H9 (cell line): ENCODE measurements around the gene CREG1. TPM values are rescaled to one million over a fixed set of nuclear protein-coding genes. Genes with fewer than 3 reads are reported as not detected.
A peak's percentile ranks its signal among the peaks of the same experiment; 100 is the strongest.

Source experiments
- DNase-seq: peaks from one replicate; pipeline ENCODE4 v3.0.0-alpha.2; 2017
- H2AFZ ChIP-seq: one replicate; pipeline ENCODE4 v1.6.1; 2013; ENCODE audit warnings: mild to moderate bottlenecking, low read length, control low read depth, moderate library complexity
- H2AK5ac ChIP-seq: 2 replicates; pipeline ENCODE4 v1.6.1; 2013; ENCODE audit warnings: low read length, control low read depth, mixed read lengths; ENCODE audit not compliant: insufficient read length
- H2BK120ac ChIP-seq: one replicate; pipeline ENCODE4 v1.6.1; 2013; ENCODE audit warnings: low read depth, mild to moderate bottlenecking, low read length, control low read depth, inconsistent platforms; ENCODE audit not compliant: poor library complexity, severe bottlenecking
- H2BK12ac ChIP-seq: 2 replicates; pipeline ENCODE4 v1.6.1; 2013; ENCODE audit warnings: low read length, control low read depth, mixed read lengths, low read depth; ENCODE audit not compliant: insufficient read length
- H2BK15ac ChIP-seq: 2 replicates; pipeline ENCODE4 v1.6.1; 2013; ENCODE audit warnings: low read depth, low read length, control low read depth
- H2BK20ac ChIP-seq: one replicate; pipeline ENCODE4 v1.6.1; 2013; ENCODE audit warnings: low read depth, mild to moderate bottlenecking, low read length, control low read depth, inconsistent platforms; ENCODE audit not compliant: poor library complexity, severe bottlenecking
- H2BK5ac ChIP-seq: 2 replicates; pipeline ENCODE4 v1.6.1; 2013; ENCODE audit warnings: low read length, control low read depth, mixed read lengths; ENCODE audit not compliant: insufficient read length
- H3K14ac ChIP-seq: 2 replicates; pipeline ENCODE4 v1.6.1; 2013; ENCODE audit warnings: low read length, control low read depth; ENCODE audit not compliant: insufficient read depth
- H3K18ac ChIP-seq: 2 replicates; pipeline ENCODE4 v1.6.1; 2013; ENCODE audit warnings: low read depth, mild to moderate bottlenecking, mixed read lengths, low read length, control low read depth; ENCODE audit not compliant: insufficient read length
- H3K23ac ChIP-seq: 2 replicates; pipeline ENCODE4 v1.6.1; 2013; ENCODE audit warnings: low read length, control low read depth, mixed read lengths, low read depth; ENCODE audit not compliant: insufficient read length
- H3K23me2 ChIP-seq: 2 replicates; pipeline ENCODE4 v1.6.1; 2013; ENCODE audit warnings: low read depth, mild to moderate bottlenecking, mixed read lengths, low read length, control low read depth; ENCODE audit not compliant: insufficient read length, poor library complexity, severe bottlenecking
- H3K27ac ChIP-seq: 2 replicates; pipeline ENCODE4 v1.5.1; 2013; ENCODE audit warnings: low read length, control low read depth, mixed read lengths, low read depth; ENCODE audit not compliant: insufficient read length
- H3K27me3 ChIP-seq: 2 replicates; pipeline ENCODE4 v1.6.1; 2013; ENCODE audit warnings: low read length, control low read depth, inconsistent platforms; ENCODE audit not compliant: insufficient read depth
- H3K4ac ChIP-seq: 2 replicates; pipeline ENCODE4 v1.6.1; 2013; ENCODE audit warnings: low read depth, mild to moderate bottlenecking, control low read depth, inconsistent platforms, low read length, moderate library complexity
- H3K4me1 ChIP-seq: 2 replicates; pipeline ENCODE4 v1.6.1; 2013; ENCODE audit warnings: low read length, control low read depth, inconsistent platforms; ENCODE audit not compliant: insufficient read depth
- H3K4me2 ChIP-seq: 2 replicates; pipeline ENCODE4 v1.6.1; 2013; ENCODE audit warnings: low read length, control low read depth, mixed read lengths; ENCODE audit not compliant: insufficient read length, insufficient read depth
- H3K56ac ChIP-seq: 2 replicates; pipeline ENCODE4 v1.6.1; 2013; ENCODE audit warnings: low read depth, mild to moderate bottlenecking, mixed read lengths, low read length, control low read depth; ENCODE audit not compliant: insufficient read length
- H3K79me1 ChIP-seq: 2 replicates; pipeline ENCODE4 v1.6.1; 2013; ENCODE audit warnings: low read depth, mild to moderate bottlenecking, moderate library complexity, low read length, control low read depth, inconsistent platforms; ENCODE audit not compliant: insufficient read depth, poor library complexity, severe bottlenecking
- H3K79me2 ChIP-seq: 2 replicates; pipeline ENCODE4 v1.6.1; 2013; ENCODE audit warnings: low read length, control low read depth, inconsistent platforms; ENCODE audit not compliant: insufficient read depth
- H3K9ac ChIP-seq: 2 replicates; pipeline ENCODE4 v1.6.1; 2013; ENCODE audit warnings: low read length, control low read depth, mixed read lengths; ENCODE audit not compliant: insufficient read length; ENCODE audit errors: extremely low read depth
- H3K9me3 ChIP-seq: one replicate; pipeline ENCODE4 v1.6.1; 2013; ENCODE audit warnings: low read depth, low read length, inconsistent platforms; ENCODE audit not compliant: control insufficient read depth
- H3T11ph ChIP-seq: one replicate; pipeline ENCODE4 v1.6.1; 2013; ENCODE audit warnings: mild to moderate bottlenecking, low read length, control low read depth, inconsistent platforms
- H4K20me1 ChIP-seq: one replicate; pipeline ENCODE4 v1.6.1; 2013; ENCODE audit not compliant: control insufficient read depth, insufficient read length, insufficient read depth
- H4K5ac ChIP-seq: 2 replicates; pipeline ENCODE4 v1.6.1; 2013; ENCODE audit warnings: low read depth, mild to moderate bottlenecking, mixed read lengths, low read length, control low read depth; ENCODE audit not compliant: insufficient read length
- H4K8ac ChIP-seq: replicated peaks from 2 replicates; pipeline ENCODE4 v1.6.1; 2013; ENCODE audit warnings: low read length, control low read depth, mixed read lengths, low read depth; ENCODE audit not compliant: insufficient read length
- H4K91ac ChIP-seq: 2 replicates; pipeline ENCODE4 v1.6.1; 2013; ENCODE audit warnings: low read depth, mild to moderate bottlenecking, moderate library complexity, mixed read lengths, low read length, control low read depth; ENCODE audit not compliant: insufficient read length
- H3K27ac Mint-ChIP-seq, 3 experiments: 2 replicates in 2 of 3; 3 replicates in 1 of 3; pipeline ENCODE4 v1.8.0; 2020 to 2021; ENCODE audit warnings: mixed read lengths in 3 of 3, mild to moderate bottlenecking in 1 of 3, moderate library complexity in 1 of 3
- H3K27me3 Mint-ChIP-seq: 2 replicates; pipeline ENCODE4 v1.8.0; 2021; ENCODE audit warnings: low read depth, mild to moderate bottlenecking, moderate library complexity, mixed read lengths
- H3K36me3 Mint-ChIP-seq, 3 experiments: 2 replicates in 2 of 3; 3 replicates in 1 of 3; pipeline ENCODE4 v1.8.0; 2020 to 2021; ENCODE audit warnings: low read depth in 3 of 3, mixed read lengths in 3 of 3; ENCODE audit not compliant: insufficient read depth in 1 of 3
- H3K4me1 Mint-ChIP-seq, 2 experiments: 2 replicates each; pipeline ENCODE4 v1.8.0; 2020; ENCODE audit warnings: mixed read lengths in 2 of 2
- H3K4me3 Mint-ChIP-seq, 2 experiments: 2 replicates in 1 of 2; 3 replicates in 1 of 2; pipeline ENCODE4 v1.8.0; 2020 to 2021; ENCODE audit warnings: mild to moderate bottlenecking in 2 of 2, mixed read lengths in 2 of 2, moderate library complexity in 1 of 2
- H3K9me3 Mint-ChIP-seq, 2 experiments: 2 replicates in 1 of 2; 3 replicates in 1 of 2; pipeline ENCODE4 v1.8.0; 2020; ENCODE audit warnings: mild to moderate bottlenecking in 2 of 2, mixed read lengths in 2 of 2, moderate library complexity in 1 of 2
- WGBS: extraction: QIAGEN DNeasy Blood & Tissue Kit; methylation state at CpG from one replicate; pipeline ENCODE4 v1.1.7; 2013; ENCODE audit warnings: missing lambda C conversion rate, low lambda C conversion rate, mixed read lengths; ENCODE audit not compliant: insufficient read length; ENCODE audit errors: extremely low coverage; 5-methylcytosine and 5-hydroxymethylcytosine counted together
- total RNA-seq: library from RNA; stranded (reverse); gene quantifications from 2 replicates; pipeline ENCODE4 v1.2.1, GENCODE V29; 2021
- TF ChIP-seq, protein P1 (sequence below): fragments of 200-600 bp; sonication (generic); conservative IDR thresholded peaks from 3 replicates; pipeline ENCODE4 v1.8.0; 2021; ENCODE audit warnings: antibody characterized with exemption, mild to moderate bottlenecking

Gene CREG1
- total RNA-seq, 1 experiment from 2014 or later, result 19.8 TPM

DNA sequence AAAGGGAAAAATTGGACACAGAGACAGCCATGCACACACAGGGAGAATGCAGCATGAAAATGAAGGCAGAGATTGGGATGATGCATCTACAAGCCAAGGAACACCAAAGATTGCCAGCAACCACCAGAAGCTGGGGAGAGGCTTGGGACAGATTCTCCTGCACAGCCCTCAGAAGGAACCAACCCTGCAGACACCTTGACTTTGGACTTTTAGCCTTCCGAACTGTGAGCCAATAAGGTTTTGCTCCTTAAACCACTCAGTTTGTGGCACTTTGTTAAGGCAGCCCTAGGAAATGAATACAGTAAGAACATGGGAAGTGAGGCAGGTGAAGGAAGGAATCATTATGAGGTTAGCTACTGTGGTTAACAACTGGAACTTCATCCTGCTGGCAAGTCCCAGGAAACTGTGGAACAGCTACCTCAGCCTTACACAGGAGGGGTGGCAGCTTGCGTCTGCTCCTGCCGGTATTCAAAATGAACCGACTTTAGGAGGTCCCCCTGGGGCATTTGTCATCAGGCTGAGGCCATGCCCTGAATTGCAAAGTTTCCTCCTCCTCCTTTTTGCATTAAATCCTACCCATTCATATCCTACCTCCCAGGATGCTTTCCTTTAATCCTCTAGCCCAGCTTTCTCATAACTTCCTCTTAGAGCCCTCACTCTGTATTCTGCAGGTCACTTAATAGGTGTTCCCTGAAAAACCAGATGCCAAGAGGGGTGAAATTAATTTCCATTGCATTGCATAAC lies 50.7 kb downstream of the CREG1 start:
- no peak overlapping the region for H2BK20ac ChIP-seq
- H3K14ac ChIP-seq, result no peak overlapping the region
- H3K4me1 ChIP-seq, result peaks cover 11% of the 10 kb centered on the region; the same call in 1 of the 2 replicates
- H4K5ac ChIP-seq, result no peak overlapping the region
- H2BK12ac ChIP-seq, result no peak overlapping the region
- no peak overlapping the region for H2BK5ac ChIP-seq
- no peak overlapping the region for H3K4me2 ChIP-seq
- H3K27ac Mint-ChIP-seq, result no peak overlapping the region
- H3K36me3 Mint-ChIP-seq, result no peaks in the 10 kb centered on the region
- no peaks in the 10 kb centered on the region for H3K79me1 ChIP-seq
- WGBS, result no CpG with 5 or more reads among the region's 4 CpGs
- H2BK120ac ChIP-seq, result no peak overlapping the region
- H3K4me1 Mint-ChIP-seq, result peaks cover 30 to 34% of the 10 kb centered on the region in 2 experiments
- no peaks in the 10 kb centered on the region for H3K27me3 ChIP-seq
- no peak overlapping the region for H3K27ac ChIP-seq
- H4K8ac ChIP-seq, result no peak overlapping the region
- DNase-seq, result peak; percentile 55
- no peak overlapping the region for H3K18ac ChIP-seq
- H4K20me1 ChIP-seq, result no peaks in the 10 kb centered on the region
- H3T11ph ChIP-seq, result no peak overlapping the region
- H3K9me3 ChIP-seq, result no peaks in the 10 kb centered on the region
- H3K23me2 ChIP-seq, result no peaks in the 10 kb centered on the region
- no peak overlapping the region for H2BK15ac ChIP-seq
- H3K27me3 Mint-ChIP-seq, result peaks cover 14% of the 10 kb centered on the region
- no peak overlapping the region for H3K9ac ChIP-seq
- no peak overlapping the region for H3K56ac ChIP-seq
- no peak overlapping the region for H2AK5ac ChIP-seq
- peak overlapping the region in 1 of 2 experiments; percentile 5; a peak in 2 of 5 replicates for H3K4me3 Mint-ChIP-seq
- H3K4ac ChIP-seq, result no peak overlapping the region
- no peak overlapping the region for H3K23ac ChIP-seq
- no peaks in the 10 kb centered on the region for H3K79me2 ChIP-seq
- TF ChIP-seq, protein P1, sequence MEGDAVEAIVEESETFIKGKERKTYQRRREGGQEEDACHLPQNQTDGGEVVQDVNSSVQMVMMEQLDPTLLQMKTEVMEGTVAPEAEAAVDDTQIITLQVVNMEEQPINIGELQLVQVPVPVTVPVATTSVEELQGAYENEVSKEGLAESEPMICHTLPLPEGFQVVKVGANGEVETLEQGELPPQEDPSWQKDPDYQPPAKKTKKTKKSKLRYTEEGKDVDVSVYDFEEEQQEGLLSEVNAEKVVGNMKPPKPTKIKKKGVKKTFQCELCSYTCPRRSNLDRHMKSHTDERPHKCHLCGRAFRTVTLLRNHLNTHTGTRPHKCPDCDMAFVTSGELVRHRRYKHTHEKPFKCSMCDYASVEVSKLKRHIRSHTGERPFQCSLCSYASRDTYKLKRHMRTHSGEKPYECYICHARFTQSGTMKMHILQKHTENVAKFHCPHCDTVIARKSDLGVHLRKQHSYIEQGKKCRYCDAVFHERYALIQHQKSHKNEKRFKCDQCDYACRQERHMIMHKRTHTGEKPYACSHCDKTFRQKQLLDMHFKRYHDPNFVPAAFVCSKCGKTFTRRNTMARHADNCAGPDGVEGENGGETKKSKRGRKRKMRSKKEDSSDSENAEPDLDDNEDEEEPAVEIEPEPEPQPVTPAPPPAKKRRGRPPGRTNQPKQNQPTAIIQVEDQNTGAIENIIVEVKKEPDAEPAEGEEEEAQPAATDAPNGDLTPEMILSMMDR, result no peak
- no peak overlapping the region for H2AFZ ChIP-seq
- no peak overlapping the region for H4K91ac ChIP-seq
- no peaks in the 10 kb centered on the region for H3K9me3 Mint-ChIP-seq
